ENCODE measurements around the gene ZNF460. TPM values are rescaled to one million over a fixed set of nuclear protein-coding genes. Genes with fewer than 3 reads are reported as not detected.

Gene ZNF460
- polyA plus RNA-seq (2013, experiment 1 of 2; ENCODE audit: insufficient read length): 0.87 TPM
- 1.3 TPM for polyA plus RNA-seq (2013, experiment 2 of 2; ENCODE audit: insufficient read length)

GRCh38 chr19:57280165-57280961, at the start of gene ZNF460:
Gene ZNF460 (plus strand): TSS chr19:57280485. CDS start chr19:57280807, 322 bp downstream.
- peak; percentile 99 for DNase-seq

GRCh38 chr19:57231686-57232085, 48.6 kb upstream of the ZNF460 start:
- DNase-seq: no peak

GRCh38 chr19:57233207-57233606, 47.1 kb upstream of the ZNF460 start:
- DNase-seq: no peak

GRCh38 chr19:57239982-57240310, 40.3 kb upstream of the ZNF460 start:
- DNase-seq: no peak

- DNase-seq: peak; percentile 94
These were observed 39.8 kb upstream of the ZNF460 start, which contains the start of gene ZNF805 for GRCh38 chr19:57240311-57241090. Gene ZNF805 (plus strand): TSS chr19:57240632. CDS start chr19:57240892, 260 bp downstream.

- DNase-seq: peak; percentile 22
These were observed 39.1 kb upstream of the ZNF460 start for GRCh38 chr19:57241176-57241575.

GRCh38 chr19:57242821-57243220, 37.5 kb upstream of the ZNF460 start:
- no peak for DNase-seq

GRCh38 chr19:57244513-57244912, 35.8 kb upstream of the ZNF460 start:
- no peak for DNase-seq

GRCh38 chr19:57245066-57245465, 35.2 kb upstream of the ZNF460 start:
- DNase-seq: no peak

- no peak for DNase-seq
These were observed 34.3 kb upstream of the ZNF460 start for GRCh38 chr19:57245959-57246358.

GRCh38 chr19:57248646-57249045, 31.6 kb upstream of the ZNF460 start:
- DNase-seq: no peak

GRCh38 chr19:57249329-57249728, 31.0 kb upstream of the ZNF460 start:
- no peak for DNase-seq

- peak; percentile 4 for DNase-seq
These were observed 26.5 kb upstream of the ZNF460 start for GRCh38 chr19:57253767-57254166.

- DNase-seq: no peak
These were observed 18.2 kb upstream of the ZNF460 start for GRCh38 chr19:57262044-57262443.

GRCh38 chr19:57263244-57263741, 17.0 kb upstream of the ZNF460 start:
- DNase-seq: no peak

- DNase-seq: no peak
These were observed 13.0 kb upstream of the ZNF460 start for GRCh38 chr19:57267291-57267690.

- DNase-seq: peak; percentile 89
These were observed 10.6 kb upstream of the ZNF460 start for GRCh38 chr19:57269515-57270250.

GRCh38 chr19:57271280-57271679, 9.0 kb upstream of the ZNF460 start:
- no peak for DNase-seq

GRCh38 chr19:57273014-57273413, 7.3 kb upstream of the ZNF460 start:
- no peak for DNase-seq

- no peak for DNase-seq
These were observed 3.9 kb upstream of the ZNF460 start for GRCh38 chr19:57276430-57276829.

- peak; percentile 43 for DNase-seq
These were observed 1.8 kb upstream of the ZNF460 start for GRCh38 chr19:57278481-57278880.

GRCh38 chr19:57279418-57280164, 694 bp upstream of the ZNF460 start:
- peak; percentile 98 for DNase-seq

Data from fibroblast of skin of scalp (primary cell).